ENCODE measurements around the gene NFILZ.

Gene NFILZ

GRCh38 chr19:8655340-8655709 lies 24.9 kb downstream of the NFILZ start:
- H3K4me3 ChIP-seq (ENCODE audit: low read depth, low read length): no peak overlapping the region
- H3K36me3 ChIP-seq (replicated peaks): no peaks in the 10 kb centered on the region
- TF ChIP-seq CTCF (IDR thresholded peaks at IDR 0.05; ENCODE audit: low read depth, low read length, missing control alignments): no peak
- no peak for DNase-seq
- H3K27ac ChIP-seq: no peak overlapping the region
- H3K27me3 ChIP-seq (replicated peaks): no peaks in the 10 kb centered on the region
- in situ Hi-C loops (cut with HindIII; ENCODE audit: low pct_ligation_motif_present, low sequenced_read_pairs): no loop called here

- TF ChIP-seq CTCF (IDR thresholded peaks at IDR 0.05; ENCODE audit: low read depth, low read length, missing control alignments): no peak
- Histone ChIP-seq H3K27ac (no peak overlapping the region), H3K4me3 (ENCODE audit: low read depth, low read length) (no peak overlapping the region), H3K36me3 (replicated peaks) (no peaks in the 10 kb centered on the region), H3K27me3 (replicated peaks) (no peaks in the 10 kb centered on the region)
- no peak for DNase-seq
- in situ Hi-C loops (cut with HindIII; ENCODE audit: low pct_ligation_motif_present, low sequenced_read_pairs): no loop called here
Observed at GRCh38 chr19:8657869-8658268, 27.4 kb downstream of the NFILZ start.

GRCh38 chr19:8659905-8660304 lies 29.5 kb downstream of the NFILZ start:
- H3K36me3 ChIP-seq (replicated peaks): no peaks in the 10 kb centered on the region
- no peaks in the 10 kb centered on the region for H3K27me3 ChIP-seq (replicated peaks)
- no peak for TF ChIP-seq CTCF (IDR thresholded peaks at IDR 0.05; ENCODE audit: low read depth, low read length, missing control alignments)
- DNase-seq: no peak
- no peak overlapping the region for H3K4me3 ChIP-seq (ENCODE audit: low read depth, low read length)
- no peak overlapping the region for H3K27ac ChIP-seq
- in situ Hi-C loops (cut with HindIII; ENCODE audit: low pct_ligation_motif_present, low sequenced_read_pairs): no loop called here

- Histone ChIP-seq H3K27ac (no peak overlapping the region), H3K36me3 (replicated peaks) (no peaks in the 10 kb centered on the region), H3K4me3 (ENCODE audit: low read depth, low read length) (no peak overlapping the region), H3K27me3 (replicated peaks) (no peaks in the 10 kb centered on the region)
- in situ Hi-C loops (cut with HindIII; ENCODE audit: low pct_ligation_motif_present, low sequenced_read_pairs): no loop called here
- DNase-seq: no peak
- no peak for TF ChIP-seq CTCF (IDR thresholded peaks at IDR 0.05; ENCODE audit: low read depth, low read length, missing control alignments)
Observed at GRCh38 chr19:8662263-8662662, 31.8 kb downstream of the NFILZ start.

- no peaks in the 10 kb centered on the region for H3K27me3 ChIP-seq (replicated peaks)
- no peak overlapping the region for H3K27ac ChIP-seq
- H3K4me3 ChIP-seq (ENCODE audit: low read depth, low read length): no peak overlapping the region
- H3K36me3 ChIP-seq (replicated peaks): no peaks in the 10 kb centered on the region
- DNase-seq: no peak
- TF ChIP-seq CTCF (IDR thresholded peaks at IDR 0.05; ENCODE audit: low read depth, low read length, missing control alignments): no peak
- in situ Hi-C loops (cut with HindIII; ENCODE audit: low pct_ligation_motif_present, low sequenced_read_pairs): no loop called here
Observed at GRCh38 chr19:8663920-8664670, 33.7 kb downstream of the NFILZ start.

- no peak for TF ChIP-seq CTCF (IDR thresholded peaks at IDR 0.05; ENCODE audit: low read depth, low read length, missing control alignments)
- Histone ChIP-seq H3K4me3 (ENCODE audit: low read depth, low read length) (no peak overlapping the region), H3K27me3 (replicated peaks) (no peaks in the 10 kb centered on the region), H3K27ac (no peak overlapping the region), H3K36me3 (replicated peaks) (no peaks in the 10 kb centered on the region)
- no peak for DNase-seq
- in situ Hi-C loops (cut with HindIII; ENCODE audit: low pct_ligation_motif_present, low sequenced_read_pairs): no loop called here
Observed at GRCh38 chr19:8664671-8665057, 34.2 kb downstream of the NFILZ start.

Data from brain microvascular endothelial cell (primary cell).